Subcutaneous adipose tissue (tissue), 4 donors: ENCODE results near the gene FKBP6. TPM values are rescaled to one million over a fixed set of nuclear protein-coding genes. Genes with fewer than 3 reads are reported as not detected.

Experiments used
- CTCF ChIP-seq: fragments of 450-650 bp; IDR thresholded peaks from one replicate; pipeline ENCODE4 v1.5.1; 2016; ENCODE audit warnings: low read depth, mild to moderate bottlenecking, control low read depth, antibody characterized with exemption, moderate library complexity
- small RNA-seq: library from RNA; depleted of rRNA; stranded (forward); fragments of <200 nt; gene quantifications from one replicate; pipeline ENCODE3, GENCODE V24; 2016
- total RNA-seq, 4 donors: library from RNA; depleted of rRNA; stranded (reverse); fragments of >200 nt; gene quantifications; one replicate each; pipeline ENCODE4 v1.1.0, GENCODE V29; 2016

The FKBP6 gene
- total RNA-seq, 4 donors from 2014 or later, result not detected

DNA sequence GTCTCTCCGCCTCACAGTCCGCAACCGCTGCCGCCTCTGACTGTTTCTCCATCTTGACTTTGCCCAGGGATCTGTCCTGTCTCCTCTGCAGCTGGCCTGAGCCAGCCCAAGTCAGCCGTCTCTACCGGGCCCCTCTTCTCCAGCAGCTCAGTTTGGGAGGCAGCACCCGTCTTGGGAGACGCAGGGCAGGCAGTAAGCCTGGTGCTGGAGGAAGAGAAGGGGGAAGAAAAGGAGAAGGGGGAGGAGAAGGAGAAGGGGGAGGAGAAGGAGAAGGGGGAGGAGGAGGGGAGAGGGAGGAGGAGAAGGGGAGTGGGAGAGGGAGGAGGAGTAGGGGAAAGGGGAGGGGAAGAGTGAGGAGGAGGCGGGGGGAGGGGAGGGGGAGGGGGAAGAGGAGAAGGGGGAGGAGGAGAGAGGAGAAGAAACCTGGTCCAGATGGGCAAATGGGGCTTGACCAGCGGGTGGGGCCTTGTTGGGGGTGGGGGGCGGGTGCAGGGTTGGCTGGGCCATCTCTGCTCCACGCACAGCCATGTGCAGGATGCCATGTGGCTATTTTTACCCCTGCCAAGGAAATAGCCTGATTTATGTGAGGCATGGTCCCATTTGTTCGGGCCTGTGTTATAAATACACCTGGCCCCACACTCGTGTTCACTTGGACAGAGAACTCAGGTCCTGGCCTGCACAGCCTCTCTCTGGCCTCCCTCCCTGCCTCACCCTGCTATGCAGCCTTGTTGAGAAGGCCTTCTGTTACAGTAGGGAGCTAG, 69.7 kb downstream of the FKBP6 start:
- TF ChIP-seq CTCF, result no peak

Small RNA genes lying within 50 kb of the gene (small RNA-seq; reads per million reads assigned to genes)
- gene RF00019 (0.49 reads per million), gene RNU6-1080P (not detected)

Other genes starting within 250 kb of the FKBP6 start
- not detected for gene SPDYE9, start 242.1 kb upstream of the FKBP6 start, total RNA-seq
- gene NSUN5, start 19.3 kb upstream of the FKBP6 start, total RNA-seq, result 10 to 100 TPM in 3 of 4 donors, 1 to 10 TPM in 1; 9.9 to 16.3 (median 15.0) TPM
- gene TRIM50, start 79 bp upstream of the FKBP6 start, total RNA-seq, result 1 to 10 TPM in 1 of 4 donors, under 1 TPM in 2, not detected in 1; 0.34 to 1.8 (median 0.94) TPM
- gene FZD9, start 105.6 kb downstream of the FKBP6 start, total RNA-seq, result 1 to 10 TPM in 3 of 4 donors, under 1 TPM in 1; 0.98 to 2.4 (median 1.9) TPM
- gene BAZ1B, start 194.1 kb downstream of the FKBP6 start, total RNA-seq, result 10 to 100 TPM; 51.3 to 62.8 (median 59.9) TPM
- 10 to 100 TPM; 61.0 to 91.4 (median 69.0) TPM for gene BCL7B, start 229.5 kb downstream of the FKBP6 start, total RNA-seq